OCI-LY1 (cell line): ENCODE data around the gene CACNA1C.

Experiments used
- H2AFZ ChIP-seq: fragments of 200-600 bp; sonication (generic), shearing (Covaris generic); 2 replicates; pipeline ENCODE4 v1.6.0; 2014; ENCODE audit warnings: antibody characterized with exemption, mild to moderate bottlenecking, low read length
- H3F3A ChIP-seq: fragments of 200-600 bp; sonication (generic), shearing (Covaris generic); 2 replicates; pipeline ENCODE4 v1.6.0; 2014; ENCODE audit warnings: mild to moderate bottlenecking, antibody characterized with exemption, low read length, moderate library complexity; ENCODE audit not compliant: insufficient read depth
- H3K27ac ChIP-seq: fragments of 200-600 bp; sonication (generic); 2 replicates; pipeline ENCODE4 v1.5.1; 2014; ENCODE audit warnings: low read length, mixed run types, mild to moderate bottlenecking, low read depth; ENCODE audit not compliant: poor library complexity, severe bottlenecking
- H3K27me3 ChIP-seq: fragments of 200-600 bp; sonication (generic); 2 replicates; pipeline ENCODE4 v1.6.0; 2014; ENCODE audit warnings: antibody characterized with exemption, mild to moderate bottlenecking, low read length, moderate library complexity; ENCODE audit not compliant: insufficient read depth
- H3K36me3 ChIP-seq: fragments of 200-600 bp; sonication (generic); 2 replicates; pipeline ENCODE4 v1.6.1; 2014; ENCODE audit warnings: mild to moderate bottlenecking, antibody characterized with exemption, low read length, moderate library complexity, mixed read lengths; ENCODE audit not compliant: insufficient read depth
- H3K4me1 ChIP-seq: fragments of 200-600 bp; sonication (generic); 2 replicates; pipeline ENCODE4 v1.5.1; 2014; ENCODE audit warnings: mild to moderate bottlenecking, low read length, moderate library complexity; ENCODE audit not compliant: insufficient read depth, severe bottlenecking
- H3K4me2 ChIP-seq: fragments of 200-600 bp; sonication (generic), shearing (Covaris generic); 2 replicates; pipeline ENCODE4 v1.6.1; 2014; ENCODE audit warnings: low read length
- H3K4me3 ChIP-seq: fragments of 200-600 bp; sonication (generic); 2 replicates; pipeline ENCODE4 v1.5.1; 2014; ENCODE audit warnings: low read length, low read depth, mild to moderate bottlenecking, mixed read lengths; ENCODE audit not compliant: poor library complexity, severe bottlenecking
- H3K79me2 ChIP-seq: fragments of 200-600 bp; shearing (Covaris generic); 2 replicates; pipeline ENCODE4 v1.6.1; 2016; ENCODE audit warnings: mixed run types, low read length, mixed read lengths; ENCODE audit not compliant: insufficient read depth
- H3K9ac ChIP-seq: fragments of 200-600 bp; sonication (generic), shearing (Covaris generic); 2 replicates; pipeline ENCODE4 v1.6.1; 2014; ENCODE audit warnings: mild to moderate bottlenecking, low read length, mixed read lengths
- H3K9me2 ChIP-seq: fragments of 200-600 bp; sonication (generic), shearing (Covaris generic); 2 replicates; pipeline ENCODE4 v1.6.1; 2014; ENCODE audit warnings: low read depth, mild to moderate bottlenecking, low read length, mixed read lengths
- H3K9me3 ChIP-seq: fragments of 200-600 bp; shearing (Covaris generic); 2 replicates; pipeline ENCODE4 v1.6.1; 2014; ENCODE audit warnings: low read length, mixed read lengths
- H4K20me1 ChIP-seq: fragments of 200-600 bp; sonication (generic), shearing (Covaris generic); 2 replicates; pipeline ENCODE4 v1.6.0; 2016; ENCODE audit warnings: mild to moderate bottlenecking, low read length; ENCODE audit not compliant: insufficient read depth
- EZH2 ChIP-seq: fragments of 200-600 bp; sonication (generic), shearing (Covaris generic); IDR thresholded peaks from 2 replicates; pipeline ENCODE4 v1.8.0; 2017; ENCODE audit warnings: borderline replicate concordance, mixed run types, mild to moderate bottlenecking, antibody characterized with exemption, low read length, moderate library complexity, mixed read lengths
- TF ChIP-seq, protein P1 (sequence below): fragments of 200-600 bp; sonication (generic), shearing (Covaris generic); IDR thresholded peaks from 2 replicates; pipeline ENCODE4 v1.5.1; 2017; ENCODE audit warnings: mild to moderate bottlenecking, antibody characterized with exemption, low read length, moderate library complexity, mixed read lengths

CACNA1C gene

DNA sequence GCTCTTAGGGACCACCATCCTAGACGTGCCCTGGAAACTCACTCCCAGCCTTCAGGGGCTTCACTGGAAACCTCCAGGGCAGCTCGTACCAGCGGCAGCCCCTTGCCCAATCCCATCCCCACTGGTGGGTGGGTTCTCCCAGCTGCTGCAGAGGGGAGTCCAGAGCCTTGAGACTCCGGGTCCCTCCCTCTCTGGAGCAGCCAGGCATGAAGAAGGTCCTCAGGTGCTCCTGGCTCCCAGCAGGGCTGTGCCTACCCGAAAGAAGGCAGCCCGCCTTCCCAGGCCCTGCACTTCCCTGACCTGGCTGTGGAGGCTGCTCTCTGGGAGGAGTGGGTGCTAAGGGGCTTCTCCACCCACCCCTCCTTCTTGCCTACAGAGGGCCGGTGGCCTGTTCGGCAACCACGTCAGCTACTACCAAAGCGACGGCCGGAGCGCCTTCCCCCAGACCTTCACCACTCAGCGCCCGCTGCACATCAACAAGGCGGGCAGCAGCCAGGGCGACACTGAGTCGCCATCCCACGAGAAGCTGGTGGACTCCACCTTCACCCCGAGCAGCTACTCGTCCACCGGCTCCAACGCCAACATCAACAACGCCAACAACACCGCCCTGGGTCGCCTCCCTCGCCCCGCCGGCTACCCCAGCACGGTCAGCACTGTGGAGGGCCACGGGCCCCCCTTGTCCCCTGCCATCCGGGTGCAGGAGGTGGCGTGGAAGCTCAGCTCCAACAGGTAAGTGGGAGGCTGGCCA is 626.5 kb downstream of the CACNA1C start:
- H3K4me2 ChIP-seq: no peak overlapping the region
- no peak overlapping the region for H2AFZ ChIP-seq
- H4K20me1 ChIP-seq: no peaks in the 10 kb centered on the region
- no peaks in the 10 kb centered on the region for H3K9me3 ChIP-seq
- no peak overlapping the region for H3K9ac ChIP-seq
- no peaks in the 10 kb centered on the region for H3F3A ChIP-seq
- H3K27me3 ChIP-seq: 0 out of 2 replicates have a peak, but pooled peaks cover 6% of the 10 kb centered on the region
- no peaks in the 10 kb centered on the region for H3K79me2 ChIP-seq
- no peak overlapping the region for H3K4me3 ChIP-seq
- no peaks in the 10 kb centered on the region for H3K9me2 ChIP-seq
- TF ChIP-seq, protein P1, sequence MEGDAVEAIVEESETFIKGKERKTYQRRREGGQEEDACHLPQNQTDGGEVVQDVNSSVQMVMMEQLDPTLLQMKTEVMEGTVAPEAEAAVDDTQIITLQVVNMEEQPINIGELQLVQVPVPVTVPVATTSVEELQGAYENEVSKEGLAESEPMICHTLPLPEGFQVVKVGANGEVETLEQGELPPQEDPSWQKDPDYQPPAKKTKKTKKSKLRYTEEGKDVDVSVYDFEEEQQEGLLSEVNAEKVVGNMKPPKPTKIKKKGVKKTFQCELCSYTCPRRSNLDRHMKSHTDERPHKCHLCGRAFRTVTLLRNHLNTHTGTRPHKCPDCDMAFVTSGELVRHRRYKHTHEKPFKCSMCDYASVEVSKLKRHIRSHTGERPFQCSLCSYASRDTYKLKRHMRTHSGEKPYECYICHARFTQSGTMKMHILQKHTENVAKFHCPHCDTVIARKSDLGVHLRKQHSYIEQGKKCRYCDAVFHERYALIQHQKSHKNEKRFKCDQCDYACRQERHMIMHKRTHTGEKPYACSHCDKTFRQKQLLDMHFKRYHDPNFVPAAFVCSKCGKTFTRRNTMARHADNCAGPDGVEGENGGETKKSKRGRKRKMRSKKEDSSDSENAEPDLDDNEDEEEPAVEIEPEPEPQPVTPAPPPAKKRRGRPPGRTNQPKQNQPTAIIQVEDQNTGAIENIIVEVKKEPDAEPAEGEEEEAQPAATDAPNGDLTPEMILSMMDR: no peak
- H3K36me3 ChIP-seq: no peaks in the 10 kb centered on the region
- no peaks in the 10 kb centered on the region for H3K4me1 ChIP-seq
- H3K27ac ChIP-seq: no peak overlapping the region

- Histone ChIP-seq H3K9me3 (no peaks in the 10 kb centered on the region), H3K4me2 (no peak overlapping the region), H3K27ac (no peak overlapping the region), H3K79me2 (no peaks in the 10 kb centered on the region), H3K4me1 (no peaks in the 10 kb centered on the region), H3K9me2 (no peaks in the 10 kb centered on the region), H4K20me1 (no peaks in the 10 kb centered on the region), H3K27me3 (no peaks in the 10 kb centered on the region), H2AFZ (no peak overlapping the region), H3K36me3 (no peaks in the 10 kb centered on the region), H3K4me3 (no peak overlapping the region), H3F3A (no peaks in the 10 kb centered on the region), H3K9ac (no peak overlapping the region)
- TF ChIP-seq EZH2: no peak
- TF ChIP-seq, protein P1: no peak
These were observed 627.3 kb downstream of the CACNA1C start for GRCh38 chr12:2679816-2680675.

GRCh38 chr12:2680676-2681039 is 627.9 kb downstream of the CACNA1C start:
- H3K9ac ChIP-seq: no peak overlapping the region
- no peak overlapping the region for H3K4me3 ChIP-seq
- H3K27ac ChIP-seq: no peak overlapping the region
- no peaks in the 10 kb centered on the region for H3K79me2 ChIP-seq
- no peaks in the 10 kb centered on the region for H3F3A ChIP-seq
- no peaks in the 10 kb centered on the region for H3K9me3 ChIP-seq
- no peak for TF ChIP-seq EZH2
- TF ChIP-seq, protein P1: no peak
- no peak overlapping the region for H2AFZ ChIP-seq
- no peaks in the 10 kb centered on the region for H3K9me2 ChIP-seq
- H3K4me1 ChIP-seq: no peaks in the 10 kb centered on the region
- no peaks in the 10 kb centered on the region for H3K36me3 ChIP-seq
- H3K27me3 ChIP-seq: no peaks in the 10 kb centered on the region
- no peaks in the 10 kb centered on the region for H4K20me1 ChIP-seq
- H3K4me2 ChIP-seq: no peak overlapping the region
